ENCODE measurements around the gene MMGT1. TPM values are rescaled to one million over a fixed set of nuclear protein-coding genes. Genes with fewer than 3 reads are reported as not detected.

The MMGT1 gene
- total RNA-seq, 1 donor from 2014 or later = 22.0 TPM

DNA sequence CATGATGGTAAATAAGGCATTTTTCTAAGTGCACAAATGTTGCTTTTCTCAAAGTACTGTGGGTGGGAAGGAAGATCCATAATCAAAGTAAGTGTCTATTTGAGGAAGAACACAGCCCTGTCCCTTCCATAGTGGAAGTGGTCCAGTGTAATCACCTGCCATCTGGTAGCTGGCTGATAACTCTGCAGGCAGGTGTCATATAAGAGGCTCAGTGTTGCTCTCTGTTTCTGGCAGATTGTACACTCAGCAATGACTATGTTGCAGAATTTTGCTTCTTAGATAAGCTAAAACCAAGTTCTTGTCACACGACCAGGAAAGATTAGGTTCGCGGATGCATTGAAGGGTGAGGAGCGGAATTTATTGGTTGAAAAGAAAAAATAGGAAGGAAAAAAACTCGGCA, 59.4 kb downstream of the MMGT1 start:
- Histone ChIP-seq H3K4me2 (ENCODE audit: low read length) (no peak overlapping the region), H4K20me1 (ENCODE audit: insufficient read depth, low read length) (no peaks in the 10 kb centered on the region), H3K27ac (ENCODE audit: low read depth, low read length) (no peak overlapping the region), H3K9ac (ENCODE audit: low read length) (no peak overlapping the region), H3K9me3 (ENCODE audit: insufficient read depth, low read depth, low read length) (no peaks in the 10 kb centered on the region), H2AFZ (ENCODE audit: low read depth, low read length) (no peak overlapping the region), H3K4me1 (ENCODE audit: insufficient read depth, low read length) (no peaks in the 10 kb centered on the region), H3K36me3 (ENCODE audit: insufficient read depth, low read length) (no peaks in the 10 kb centered on the region), H3K79me2 (ENCODE audit: insufficient read depth, low read length) (no peaks in the 10 kb centered on the region), H3K4me3 (ENCODE audit: insufficient read depth, low read depth, low read length) (no peak overlapping the region), H3K27me3 (ENCODE audit: insufficient read depth, low read length) (no peaks in the 10 kb centered on the region)
- Mint-ChIP-seq H3K27ac (ENCODE audit: unreplicated experiment) (no peak overlapping the region), H3K4me3 (ENCODE audit: unreplicated experiment) (no peak overlapping the region), H3K4me1 (ENCODE audit: low read depth, unreplicated experiment) (no peaks in the 10 kb centered on the region), H3K36me3 (ENCODE audit: low read depth, unreplicated experiment) (no peaks in the 10 kb centered on the region), H3K27me3 (ENCODE audit: low read depth, unreplicated experiment) (peaks cover 7% of the 10 kb centered on the region), H3K9me3 (ENCODE audit: unreplicated experiment) (peaks cover 2% of the 10 kb centered on the region)
- no peak for DNase-seq (ENCODE audit: low read depth)
- FAIRE-seq = peak; percentile 54
- no peak for TF ChIP-seq EZH2 (IDR thresholded peaks at IDR 0.05; ENCODE audit: insufficient read depth, low read length)
- TF ChIP-seq, protein P1, sequence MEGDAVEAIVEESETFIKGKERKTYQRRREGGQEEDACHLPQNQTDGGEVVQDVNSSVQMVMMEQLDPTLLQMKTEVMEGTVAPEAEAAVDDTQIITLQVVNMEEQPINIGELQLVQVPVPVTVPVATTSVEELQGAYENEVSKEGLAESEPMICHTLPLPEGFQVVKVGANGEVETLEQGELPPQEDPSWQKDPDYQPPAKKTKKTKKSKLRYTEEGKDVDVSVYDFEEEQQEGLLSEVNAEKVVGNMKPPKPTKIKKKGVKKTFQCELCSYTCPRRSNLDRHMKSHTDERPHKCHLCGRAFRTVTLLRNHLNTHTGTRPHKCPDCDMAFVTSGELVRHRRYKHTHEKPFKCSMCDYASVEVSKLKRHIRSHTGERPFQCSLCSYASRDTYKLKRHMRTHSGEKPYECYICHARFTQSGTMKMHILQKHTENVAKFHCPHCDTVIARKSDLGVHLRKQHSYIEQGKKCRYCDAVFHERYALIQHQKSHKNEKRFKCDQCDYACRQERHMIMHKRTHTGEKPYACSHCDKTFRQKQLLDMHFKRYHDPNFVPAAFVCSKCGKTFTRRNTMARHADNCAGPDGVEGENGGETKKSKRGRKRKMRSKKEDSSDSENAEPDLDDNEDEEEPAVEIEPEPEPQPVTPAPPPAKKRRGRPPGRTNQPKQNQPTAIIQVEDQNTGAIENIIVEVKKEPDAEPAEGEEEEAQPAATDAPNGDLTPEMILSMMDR (IDR thresholded peaks at IDR 0.05; ENCODE audit: insufficient read depth, low read depth, low read length) = no peak

Other genes starting within 250 kb of the MMGT1 start
- not detected in 2 replicates for gene CT45A3, start 205.8 kb downstream of the MMGT1 start, total RNA-seq
- not detected in 2 replicates for gene CT45A5, start 188.5 kb downstream of the MMGT1 start, total RNA-seq
- gene CT45A6, start 171.2 kb downstream of the MMGT1 start, total RNA-seq = not detected in 2 replicates
- not detected in 2 replicates for gene CT45A2, start 154.0 kb downstream of the MMGT1 start, total RNA-seq
- not detected in 2 replicates for gene CT45A7, start 136.7 kb downstream of the MMGT1 start, total RNA-seq
- gene CT45A8, start 119.5 kb downstream of the MMGT1 start, total RNA-seq = not detected in 2 replicates
- gene CT45A9, start 102.2 kb downstream of the MMGT1 start, total RNA-seq = not detected in 2 replicates
- not detected in 2 replicates for gene CT45A10, start 80.5 kb downstream of the MMGT1 start, total RNA-seq
- gene SAGE1, start 80.3 kb downstream of the MMGT1 start, total RNA-seq = not detected in 2 replicates
- 12.8 and 14.8 TPM in 2 replicates for gene SLC9A6, start 11.4 kb upstream of the MMGT1 start, total RNA-seq
- gene FHL1, start 173.5 kb upstream of the MMGT1 start, total RNA-seq = 100 and 115 TPM in 2 replicates

Data from astrocyte (in vitro differentiated cells and primary cell).